NCI-H128 (cell line): ENCODE results near the gene GHRH.

Experiments used
- DNase-seq: peaks from one replicate; lab custom pipeline; 2025; ENCODE audit not compliant: unreplicated experiment; lab: John Stamatoyannopoulos, UW

Gene GHRH

GRCh38 chr20:37209193-37209592 is 52.4 kb downstream of the GHRH start:
- DNase-seq = no peak

- no peak for DNase-seq
Measured at GRCh38 chr20:37207171-37207570, 54.4 kb downstream of the GHRH start.

GRCh38 chr20:37205794-37206193 is 55.8 kb downstream of the GHRH start:
- no peak for DNase-seq

GRCh38 chr20:37205130-37205529 is 56.5 kb downstream of the GHRH start:
- DNase-seq = no peak

- DNase-seq = no peak
Measured at GRCh38 chr20:37204056-37204455, 57.6 kb downstream of the GHRH start.

- peak; percentile 35 for DNase-seq
Measured at GRCh38 chr20:37202267-37202943, 59.2 kb downstream of the GHRH start.

GRCh38 chr20:37201827-37202162 is 59.8 kb downstream of the GHRH start:
- DNase-seq = no peak
